ENCODE measurements around the gene NUP43. TPM values are rescaled to one million over a fixed set of nuclear protein-coding genes. Genes with fewer than 3 reads are reported as not detected.
"Not testable (repeated sequence)": the region's sequence is repeated elsewhere in the genome, so short reads cannot be mapped to it uniquely, and the experiment has no call there.

The NUP43 gene
- total RNA-seq, 6 experiments from 2014 or later, result 29.6 to 43.3 (median 37.2) TPM

GRCh38 chr6:149763866-149764265 is 17.5 kb upstream of the NUP43 start:
- Mint-ChIP-seq H3K4me3 (no peak overlapping the region), H3K36me3 (ENCODE audit: low read depth) (peaks cover 31% of the 10 kb centered on the region), H3K27ac (peak overlapping the region; percentile 66), H3K9me3 (peaks cover 12% of the 10 kb centered on the region), H3K4me1 (ENCODE audit: low read depth) (peaks cover 40% of the 10 kb centered on the region), H3K27me3 (ENCODE audit: insufficient read depth) (no peaks in the 10 kb centered on the region)
- DNase-seq, result peak; percentile 8
- TF ChIP-seq, protein P1, sequence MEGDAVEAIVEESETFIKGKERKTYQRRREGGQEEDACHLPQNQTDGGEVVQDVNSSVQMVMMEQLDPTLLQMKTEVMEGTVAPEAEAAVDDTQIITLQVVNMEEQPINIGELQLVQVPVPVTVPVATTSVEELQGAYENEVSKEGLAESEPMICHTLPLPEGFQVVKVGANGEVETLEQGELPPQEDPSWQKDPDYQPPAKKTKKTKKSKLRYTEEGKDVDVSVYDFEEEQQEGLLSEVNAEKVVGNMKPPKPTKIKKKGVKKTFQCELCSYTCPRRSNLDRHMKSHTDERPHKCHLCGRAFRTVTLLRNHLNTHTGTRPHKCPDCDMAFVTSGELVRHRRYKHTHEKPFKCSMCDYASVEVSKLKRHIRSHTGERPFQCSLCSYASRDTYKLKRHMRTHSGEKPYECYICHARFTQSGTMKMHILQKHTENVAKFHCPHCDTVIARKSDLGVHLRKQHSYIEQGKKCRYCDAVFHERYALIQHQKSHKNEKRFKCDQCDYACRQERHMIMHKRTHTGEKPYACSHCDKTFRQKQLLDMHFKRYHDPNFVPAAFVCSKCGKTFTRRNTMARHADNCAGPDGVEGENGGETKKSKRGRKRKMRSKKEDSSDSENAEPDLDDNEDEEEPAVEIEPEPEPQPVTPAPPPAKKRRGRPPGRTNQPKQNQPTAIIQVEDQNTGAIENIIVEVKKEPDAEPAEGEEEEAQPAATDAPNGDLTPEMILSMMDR (IDR thresholded peaks at IDR 0.05), result no peak

DNA sequence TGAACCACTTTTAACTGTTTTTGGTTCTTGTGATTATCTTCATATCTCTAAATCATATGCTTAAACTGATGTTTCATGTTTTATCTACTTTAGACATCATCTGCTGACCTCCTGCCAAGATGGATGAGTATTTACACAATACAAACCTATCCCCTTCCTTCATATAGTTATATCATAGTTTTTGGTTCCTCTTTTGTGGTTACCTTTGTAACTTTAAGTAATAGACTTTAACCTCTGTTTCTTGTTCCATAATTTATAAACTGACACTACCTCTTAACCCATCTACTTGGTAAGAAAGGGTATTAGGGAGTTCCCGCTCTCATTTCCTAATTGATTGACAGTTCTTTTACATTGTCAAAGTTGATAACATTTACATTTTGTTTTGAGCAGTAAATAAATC is 15.1 kb upstream of the NUP43 start:
- H3K36me3 Mint-ChIP-seq (ENCODE audit: low read depth), result peaks cover 19% of the 10 kb centered on the region
- H3K4me3 Mint-ChIP-seq, result no peak overlapping the region
- TF ChIP-seq, protein P1 (IDR thresholded peaks at IDR 0.05), result no peak
- DNase-seq, result no peak
- H3K27ac Mint-ChIP-seq, result peak overlapping the region; percentile 16; the same call in 1 of the 2 replicates
- peaks cover 35% of the 10 kb centered on the region for H3K4me1 Mint-ChIP-seq (ENCODE audit: low read depth)
- no peaks in the 10 kb centered on the region for H3K27me3 Mint-ChIP-seq (ENCODE audit: insufficient read depth)
- H3K9me3 Mint-ChIP-seq, result peaks cover 8% of the 10 kb centered on the region

DNA sequence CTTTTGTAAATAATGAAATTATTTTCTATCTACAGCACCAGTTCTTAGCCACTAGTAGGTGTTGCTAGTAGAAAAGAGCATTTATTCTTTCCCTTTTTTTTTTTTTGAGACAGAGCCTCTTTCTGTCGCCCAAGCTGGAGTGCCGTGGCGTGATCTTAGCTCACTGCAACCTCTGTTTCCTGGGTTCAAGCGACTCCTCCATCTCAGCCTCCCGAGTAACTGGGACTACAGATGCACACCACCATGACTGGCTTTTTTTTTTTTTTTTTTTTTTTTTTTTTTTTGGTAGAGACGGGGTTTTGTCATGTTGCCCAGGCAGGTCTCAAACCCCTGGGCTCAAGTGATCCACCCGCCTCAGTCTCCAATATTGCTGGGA is 9.9 kb upstream of the NUP43 start:
- Mint-ChIP-seq H3K27ac (no peak overlapping the region), H3K4me1 (ENCODE audit: low read depth) (peaks cover 30% of the 10 kb centered on the region), H3K4me3 (no peak overlapping the region), H3K27me3 (ENCODE audit: insufficient read depth) (no peaks in the 10 kb centered on the region), H3K36me3 (ENCODE audit: low read depth) (peaks cover 6% of the 10 kb centered on the region; the same call in 1 of the 2 replicates), H3K9me3 (no peaks in the 10 kb centered on the region)
- no peak for DNase-seq
- TF ChIP-seq, protein P1 (IDR thresholded peaks at IDR 0.05), result no peak

DNA sequence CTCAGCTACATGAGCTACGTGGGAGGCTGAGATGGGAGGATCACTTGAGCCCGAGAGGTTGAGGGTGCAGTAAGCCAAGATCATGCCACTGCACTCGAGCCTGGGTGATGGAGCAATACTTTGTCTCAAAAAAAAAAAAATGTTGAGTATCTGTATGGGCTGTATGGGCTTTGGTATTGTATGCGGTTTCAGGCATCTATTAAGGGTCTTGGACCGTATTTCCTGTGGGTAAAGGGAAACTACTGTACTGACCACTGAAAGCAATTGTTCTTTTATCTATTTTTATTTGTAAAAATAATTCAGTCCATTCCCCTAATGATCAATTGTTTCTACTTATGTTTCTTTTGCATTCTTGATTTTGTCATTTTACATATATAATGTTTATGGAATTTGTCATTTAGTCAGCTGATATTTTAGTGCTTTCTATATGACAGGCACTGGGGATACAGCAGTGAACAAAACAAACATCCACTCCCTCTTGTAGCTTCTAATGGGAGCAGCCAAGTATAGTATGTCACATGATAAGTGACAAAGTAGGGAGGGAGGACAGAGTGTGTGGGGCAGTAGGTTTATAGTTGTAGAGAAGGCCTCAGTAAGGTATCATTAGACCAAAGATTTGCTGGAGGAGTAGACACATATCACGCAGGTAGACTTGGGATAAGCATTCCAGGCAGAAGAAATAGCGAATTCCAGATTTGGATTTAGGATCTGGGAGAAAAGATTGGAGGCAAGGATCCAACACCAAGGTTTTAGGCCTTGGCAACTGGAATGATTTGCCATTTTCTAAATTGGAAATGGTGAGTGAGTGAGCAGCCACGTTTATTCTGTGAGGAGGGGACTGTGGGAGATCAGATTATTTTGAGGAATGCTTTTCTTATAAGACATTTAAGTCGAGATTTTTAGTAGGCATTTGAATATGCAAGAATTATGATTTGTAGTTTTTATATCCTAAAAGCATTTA is 9.3 kb upstream of the NUP43 start:
- no peak for DNase-seq
- H3K4me3 Mint-ChIP-seq, result no peak overlapping the region
- TF ChIP-seq, protein P1 (IDR thresholded peaks at IDR 0.05), result no peak
- 0 out of 2 replicates have a peak overlapping the region, but pooled peaks have one; percentile 3 for H3K27ac Mint-ChIP-seq
- H3K4me1 Mint-ChIP-seq (ENCODE audit: low read depth), result peaks cover 27% of the 10 kb centered on the region
- H3K9me3 Mint-ChIP-seq, result no peaks in the 10 kb centered on the region
- H3K36me3 Mint-ChIP-seq (ENCODE audit: low read depth), result peaks cover 6% of the 10 kb centered on the region; the same call in 1 of the 2 replicates
- no peaks in the 10 kb centered on the region for H3K27me3 Mint-ChIP-seq (ENCODE audit: insufficient read depth)

DNA sequence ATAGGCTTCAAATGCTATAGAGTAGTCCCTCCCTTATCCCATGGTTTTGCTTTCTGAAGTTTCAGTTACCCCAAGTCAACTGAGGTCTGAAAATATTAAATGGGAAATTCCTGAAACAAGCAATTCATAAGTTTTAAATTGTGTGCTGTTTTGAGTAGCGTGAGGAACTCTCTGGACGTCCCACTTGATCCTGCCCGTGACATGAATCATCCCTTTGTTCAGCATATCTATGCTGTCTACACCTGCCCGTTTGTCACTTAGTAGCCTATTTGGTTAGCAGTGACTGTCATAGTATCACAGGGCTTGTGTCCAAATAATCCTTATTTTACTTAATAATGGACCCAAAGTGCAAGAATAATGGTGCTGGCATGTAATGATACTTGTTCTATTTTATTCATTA is 8.2 kb upstream of the NUP43 start:
- Mint-ChIP-seq H3K27me3 (ENCODE audit: insufficient read depth) (no peaks in the 10 kb centered on the region), H3K4me1 (ENCODE audit: low read depth) (peaks cover 28% of the 10 kb centered on the region), H3K9me3 (no peaks in the 10 kb centered on the region), H3K4me3 (no peak overlapping the region), H3K36me3 (ENCODE audit: low read depth) (no peaks in the 10 kb centered on the region; the same call in 1 of the 2 replicates), H3K27ac (no peak overlapping the region)
- no peak for DNase-seq
- TF ChIP-seq, protein P1 (IDR thresholded peaks at IDR 0.05), result no peak

- not testable (repeated sequence) for H3K27me3 Mint-ChIP-seq (ENCODE audit: insufficient read depth); H3K27ac Mint-ChIP-seq; H3K36me3 Mint-ChIP-seq (ENCODE audit: low read depth); DNase-seq; H3K4me3 Mint-ChIP-seq; H3K9me3 Mint-ChIP-seq
- H3K4me1 Mint-ChIP-seq (ENCODE audit: low read depth), result peaks cover 28% of the 10 kb centered on the region
Measured at GRCh38 chr6:149753374-149753637, 7.0 kb upstream of the NUP43 start.

Measured in HFFc6 (cell line).